Ovary (tissue), 9 donors: ENCODE data around the gene CTXN3. TPM values are rescaled to one million over a fixed set of nuclear protein-coding genes. Genes with fewer than 3 reads are reported as not detected.

Source experiments
- DNase-seq, 5 donors: peaks; one replicate each; pipeline ENCODE4 v3.0.0-alpha.2; 2019 to 2020
- H3K27ac ChIP-seq, 2 donors: fragments of 200-600 bp; one replicate each; pipeline versions ENCODE4 v1.5.1 to v1.8.0; 2019 to 2022
- H3K27me3 ChIP-seq: fragments of 200-600 bp; one replicate; pipeline ENCODE4 v1.8.0; 2022
- H3K36me3 ChIP-seq: fragments of 200-600 bp; sonication (generic); one replicate; pipeline ENCODE4 v1.5.1; 2019
- H3K4me1 ChIP-seq: one replicate; pipeline ENCODE4 v1.8.1; 2013; ENCODE audit warnings: mild to moderate bottlenecking, moderate library complexity; ENCODE audit not compliant: insufficient read depth
- H3K4me3 ChIP-seq: fragments of 200-600 bp; sonication (generic); one replicate; pipeline ENCODE4 v1.5.1; 2017
- H3K9me3 ChIP-seq, 2 donors: fragments of 200-600 bp in 1 of 2; sonication (generic) in 1 of 2; one replicate each; pipeline versions ENCODE4 v1.5.1 to v1.8.1; 2013 to 2019; ENCODE audit warnings: mild to moderate bottlenecking in 1 of 2, moderate library complexity in 1 of 2
- CTCF ChIP-seq, 3 donors: fragments of 450-650 bp in 2 of 3; fragments of 200-600 bp in 1 of 3; IDR thresholded peaks; one replicate each; pipeline versions ENCODE4 v1.5.1 to v1.8.0; 2016 to 2022; ENCODE audit warnings: antibody characterized with exemption in 3 of 3, mild to moderate bottlenecking in 1 of 3
- EP300 ChIP-seq: sonication (generic); formaldehyde crosslinking; IDR thresholded peaks from one replicate; pipeline ENCODE4 v1.6.1; 2017; ENCODE audit warnings: antibody characterized with exemption
- POLR2A ChIP-seq: fragments of 450-650 bp; IDR thresholded peaks from one replicate; pipeline ENCODE4 v1.6.1; 2017; ENCODE audit warnings: antibody characterized with exemption, mild to moderate bottlenecking, moderate library complexity
- WGBS, 3 donors: extraction: QIAGEN DNeasy Blood & Tissue Kit in 1 of 3; methylation state at CpG; one replicate each; pipeline versions ENCODE4 v1.1.5 to v1.1.7; 2013 to 2017; 5-methylcytosine and 5-hydroxymethylcytosine counted together
- intact Hi-C, 4 donors: fragments of 100-400 bp; cut with DNase I; formaldehyde crosslinking; loops; one replicate each; pipeline versions ENCODE4 v1.11.0 to v1.15.1; 2022 to 2023
- polyA plus RNA-seq, 2 donors: library from polyadenylated mRNA; stranded (reverse); fragments of 200-250 nt in 1 of 2; fragments of 350-450 nt in 1 of 2; fragmentation: Illumina TruSeq in 1 of 2; extraction: RNeasy Lipid Tissue Mini Kit (QIAGEN cat#74804) in 1 of 2; gene quantifications; one replicate each; pipeline ENCODE4 v1.2.3, GENCODE V29; 2013 to 2014
- total RNA-seq, 7 donors: library from RNA; depleted of rRNA in 2 of 7; stranded (reverse); fragments of >200 nt in 2 of 7; fragmentation: NEBNext Ultra II Directional in 3 of 7; extraction: Animal tissue kit (Norgen Biotek cat#: 25700) in 3 of 7; gene quantifications; one replicate each; pipeline versions ENCODE4 v1.1.0 to v1.2.4, GENCODE V29; 2016 to 2023
- donor health status: DM: no; HTN: no; CAD: no; lungs with moderate emphysema.
- donor health status: DM: no; HTN: no; CAD: no.
- donor health status: Bipolar disorder and iron deficiency.
- donor health status: DM: yes; HTN: yes; CAD: no.
- donor health status: DM: no; HTN: no; CAD: no.
- donor health status: DM: yes; HTN: yes; CAD: no.

Gene CTXN3
- total and polyA plus RNA-seq, 9 donors, result not detected

GRCh38 chr5:127680595-127680994 is 31.7 kb downstream of the CTXN3 start:
- H3K36me3 ChIP-seq, result no peaks in the 10 kb centered on the region
- intact Hi-C loops, result no loop called here

GRCh38 chr5:127683008-127683407 is 34.1 kb downstream of the CTXN3 start:
- TF ChIP-seq CTCF (IDR thresholded peaks at IDR 0.05) (no peak), EP300 (no peak), POLR2A (no peak)
- WGBS, 3 donors, result 71 to 87% (median 77%) methylated on average over 4 of the region's 4 CpGs
- Histone ChIP-seq H3K27ac (no peak overlapping the region), H3K27me3 (no peaks in the 10 kb centered on the region), H3K4me3 (no peak overlapping the region), H3K9me3 (no peaks in the 10 kb centered on the region), H3K36me3 (no peaks in the 10 kb centered on the region), H3K4me1 (peaks cover 3% of the 10 kb centered on the region)
- no peak for DNase-seq
- intact Hi-C loops, result no loop called here

More at GRCh38 chr5:127680595-127680994, 31.7 kb downstream of the CTXN3 start:
- Histone ChIP-seq H3K9me3 (no peaks in the 10 kb centered on the region), H3K4me3 (no peak overlapping the region), H3K27ac (no peak overlapping the region), H3K4me1 (peaks cover 2% of the 10 kb centered on the region), H3K27me3 (no peaks in the 10 kb centered on the region)
- DNase-seq, result no peak
- no peak for TF ChIP-seq EP300
- no peak for TF ChIP-seq CTCF (IDR thresholded peaks at IDR 0.05)
- TF ChIP-seq POLR2A, result no peak
- WGBS, 3 donors, result 81 to 93% (median 86%) methylated on average over 1 of the region's 1 CpG

GRCh38 chr5:127684726-127685467 is 36.0 kb downstream of the CTXN3 start:
- H3K36me3 ChIP-seq, result no peaks in the 10 kb centered on the region
- H3K9me3 ChIP-seq, result no peaks in the 10 kb centered on the region
- no peak for DNase-seq
- H3K27me3 ChIP-seq, result no peaks in the 10 kb centered on the region
- intact Hi-C loops, result no loop called here
- H3K27ac ChIP-seq, result no peak overlapping the region
- H3K4me1 ChIP-seq, result peaks cover 3% of the 10 kb centered on the region
- 59 to 80% (median 74%) methylated on average over 6 of the region's 6 CpGs for WGBS, 3 donors
- H3K4me3 ChIP-seq, result no peak overlapping the region
- no peak for TF ChIP-seq POLR2A
- TF ChIP-seq CTCF (IDR thresholded peaks at IDR 0.05), result no peak
- no peak for TF ChIP-seq EP300

DNA sequence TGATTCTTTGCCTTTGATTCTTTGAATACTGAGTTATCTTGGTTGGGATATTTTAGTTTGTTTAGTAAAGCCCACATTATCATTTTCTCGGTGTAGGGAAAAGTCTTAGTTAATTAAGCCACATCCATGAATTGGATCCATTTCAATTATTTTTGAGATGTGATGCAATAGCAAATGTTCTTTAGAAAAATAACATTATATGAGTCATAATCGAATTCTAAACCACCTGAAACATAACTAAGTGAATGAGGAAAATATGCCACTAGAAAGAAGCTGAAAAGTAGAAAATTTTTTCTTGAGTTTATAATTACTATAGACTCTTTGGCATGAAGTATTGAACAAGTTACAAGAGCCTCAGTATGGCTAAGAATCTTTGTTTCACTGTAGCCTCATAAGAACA is 36.8 kb downstream of the CTXN3 start:
- Histone ChIP-seq H3K36me3 (no peaks in the 10 kb centered on the region), H3K9me3 (no peaks in the 10 kb centered on the region), H3K4me1 (peaks cover 3% of the 10 kb centered on the region), H3K27ac (no peak overlapping the region), H3K27me3 (no peaks in the 10 kb centered on the region), H3K4me3 (no peak overlapping the region)
- intact Hi-C loops, result no loop called here
- DNase-seq, result no peak
- no peak for TF ChIP-seq CTCF (IDR thresholded peaks at IDR 0.05)
- TF ChIP-seq POLR2A, result no peak
- no peak for TF ChIP-seq EP300
- 7 to 16% (median 8%) methylated on average over 2 of the region's 2 CpGs for WGBS, 3 donors
